HEK293 (cell line): ENCODE data around the gene MUC5AC.

ENCODE experiments used
- CTCF ChIP-seq: fragments of 450-650 bp; formaldehyde crosslinking; IDR thresholded peaks from 2 replicates; pipeline ENCODE4 v1.5.1; 2016; ENCODE audit warnings: missing biosample characterization, missing genetic modification characterization
- ZNF112 ChIP-seq: fragments of 450-650 bp; formaldehyde crosslinking; IDR thresholded peaks from 2 replicates; pipeline ENCODE4 v1.5.0; 2017; ENCODE audit warnings: missing biosample characterization, missing genetic modification characterization
- ZNF302 ChIP-seq: fragments of 450-650 bp; formaldehyde crosslinking; IDR thresholded peaks from 2 replicates; pipeline ENCODE4 v1.5.1; 2016; ENCODE audit warnings: missing biosample characterization, missing genetic modification characterization, low read depth
- ZNF561 ChIP-seq: fragments of 450-650 bp; IDR thresholded peaks from 2 replicates; pipeline ENCODE4 v1.5.1; 2018; ENCODE audit warnings: missing biosample characterization, missing genetic modification characterization, borderline replicate concordance

- TF ChIP-seq ZNF112 (tag by site-specific recombination) (no peak), ZNF561 (no peak), CTCF (tag by site-specific recombination) (no peak), ZNF302 (no peak)
These were observed 33.8 kb upstream of the MUC5AC start for GRCh38 chr11:1123970-1124369.
